Osteoblast (primary cell): ENCODE data around the gene ADGRA3. TPM values are rescaled to one million over a fixed set of nuclear protein-coding genes. Genes with fewer than 3 reads are reported as not detected.

Source experiments
- DNase-seq: peaks from one replicate; pipeline ENCODE4 v3.0.0; 2011; ENCODE audit warnings: low spot score, mixed read lengths; ENCODE audit not compliant: insufficient read length; ENCODE audit errors: missing footprints
- H2AFZ ChIP-seq: 2 replicates; pipeline ENCODE4 v1.6.0; 2011; ENCODE audit warnings: mild to moderate bottlenecking, low read length
- H3K27ac ChIP-seq: 2 replicates; pipeline ENCODE4 v1.5.1; 2011; ENCODE audit warnings: mild to moderate bottlenecking, low read depth, low read length, moderate library complexity
- H3K27me3 ChIP-seq: 2 replicates; pipeline ENCODE4 v1.6.0; 2012; ENCODE audit warnings: mild to moderate bottlenecking, control low read depth, inconsistent platforms, low read length, moderate library complexity; ENCODE audit not compliant: insufficient read depth
- H3K36me3 ChIP-seq: 2 replicates; pipeline ENCODE4 v1.5.1; 2011; ENCODE audit warnings: mild to moderate bottlenecking, low read length, control low read depth, moderate library complexity; ENCODE audit not compliant: insufficient read depth
- H3K4me1 ChIP-seq: 2 replicates; pipeline ENCODE4 v1.5.1; 2011; ENCODE audit warnings: mild to moderate bottlenecking, low read length, control low read depth, moderate library complexity; ENCODE audit not compliant: insufficient read depth
- H3K4me2 ChIP-seq: 2 replicates; pipeline ENCODE4 v1.6.0; 2011; ENCODE audit warnings: mild to moderate bottlenecking, low read length; ENCODE audit not compliant: insufficient read depth
- H3K4me3 ChIP-seq: fragments of 200-600 bp; sonication (generic); 3 replicates; pipeline ENCODE4 v1.5.1; 2012; ENCODE audit warnings: mild to moderate bottlenecking, low read length, inconsistent platforms; ENCODE audit not compliant: insufficient read depth
- H3K79me2 ChIP-seq: 2 replicates; pipeline ENCODE4 v1.6.0; 2012; ENCODE audit warnings: mild to moderate bottlenecking, low read length, control low read depth, inconsistent platforms; ENCODE audit not compliant: insufficient read depth
- H3K9me3 ChIP-seq: 2 replicates; pipeline ENCODE4 v1.5.1; 2011; ENCODE audit warnings: low read depth, low read length, control low read depth
- H4K20me1 ChIP-seq: 2 replicates; pipeline ENCODE4 v1.6.0; 2012; ENCODE audit warnings: mild to moderate bottlenecking, low read length, control low read depth; ENCODE audit not compliant: insufficient read depth
- total RNA-seq: library from RNA; depleted of rRNA; stranded (reverse); fragments of >200 nt; gene quantifications from 2 replicates; pipeline ENCODE4 v1.2.3, GENCODE V29; 2012
- TF ChIP-seq, protein P1 (sequence below): IDR thresholded peaks from 2 replicates; pipeline ENCODE4 v1.5.1; 2011; ENCODE audit warnings: mild to moderate bottlenecking, low read depth, low read length, moderate library complexity; ENCODE audit errors: extremely low read depth

Gene ADGRA3
- total RNA-seq, 1 donor: 25.3 TPM

DNA sequence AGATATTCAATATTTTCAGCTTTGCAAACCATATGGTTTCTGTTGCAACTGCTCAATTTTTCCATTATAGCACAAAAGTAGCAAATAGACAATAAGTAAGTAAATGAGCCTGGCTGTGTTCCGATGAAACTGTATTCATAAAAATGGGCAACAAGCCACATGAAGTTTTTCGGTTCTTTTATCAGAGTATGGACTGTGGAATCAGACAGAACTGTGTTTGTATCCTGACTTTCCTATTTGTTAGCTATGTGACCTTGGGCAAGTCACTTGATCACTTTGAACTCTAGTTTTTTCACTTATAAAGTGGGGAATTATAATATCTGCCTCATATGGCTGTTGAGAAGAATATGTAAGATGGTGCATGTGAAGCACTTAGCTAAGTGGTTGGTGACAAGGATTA, 23.4 kb upstream of the ADGRA3 start:
- Histone ChIP-seq H3K4me3 (no peak overlapping the region), H2AFZ (no peak overlapping the region), H4K20me1 (no peaks in the 10 kb centered on the region), H3K4me2 (no peak overlapping the region), H3K4me1 (no peaks in the 10 kb centered on the region), H3K9me3 (no peaks in the 10 kb centered on the region), H3K27ac (no peak overlapping the region), H3K36me3 (no peaks in the 10 kb centered on the region), H3K79me2 (no peaks in the 10 kb centered on the region), H3K27me3 (no peaks in the 10 kb centered on the region)
- TF ChIP-seq, protein P1, sequence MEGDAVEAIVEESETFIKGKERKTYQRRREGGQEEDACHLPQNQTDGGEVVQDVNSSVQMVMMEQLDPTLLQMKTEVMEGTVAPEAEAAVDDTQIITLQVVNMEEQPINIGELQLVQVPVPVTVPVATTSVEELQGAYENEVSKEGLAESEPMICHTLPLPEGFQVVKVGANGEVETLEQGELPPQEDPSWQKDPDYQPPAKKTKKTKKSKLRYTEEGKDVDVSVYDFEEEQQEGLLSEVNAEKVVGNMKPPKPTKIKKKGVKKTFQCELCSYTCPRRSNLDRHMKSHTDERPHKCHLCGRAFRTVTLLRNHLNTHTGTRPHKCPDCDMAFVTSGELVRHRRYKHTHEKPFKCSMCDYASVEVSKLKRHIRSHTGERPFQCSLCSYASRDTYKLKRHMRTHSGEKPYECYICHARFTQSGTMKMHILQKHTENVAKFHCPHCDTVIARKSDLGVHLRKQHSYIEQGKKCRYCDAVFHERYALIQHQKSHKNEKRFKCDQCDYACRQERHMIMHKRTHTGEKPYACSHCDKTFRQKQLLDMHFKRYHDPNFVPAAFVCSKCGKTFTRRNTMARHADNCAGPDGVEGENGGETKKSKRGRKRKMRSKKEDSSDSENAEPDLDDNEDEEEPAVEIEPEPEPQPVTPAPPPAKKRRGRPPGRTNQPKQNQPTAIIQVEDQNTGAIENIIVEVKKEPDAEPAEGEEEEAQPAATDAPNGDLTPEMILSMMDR: no peak
- DNase-seq: no peak

GRCh38 chr4:22537864-22538263, 22.0 kb upstream of the ADGRA3 start:
- no peaks in the 10 kb centered on the region for H3K36me3 ChIP-seq
- no peaks in the 10 kb centered on the region for H3K27me3 ChIP-seq
- no peaks in the 10 kb centered on the region for H4K20me1 ChIP-seq
- no peaks in the 10 kb centered on the region for H3K9me3 ChIP-seq
- H3K4me1 ChIP-seq: no peaks in the 10 kb centered on the region
- TF ChIP-seq, protein P1: no peak
- H3K4me2 ChIP-seq: no peak overlapping the region
- H3K27ac ChIP-seq: no peak overlapping the region
- H3K4me3 ChIP-seq: no peak overlapping the region
- no peak overlapping the region for H2AFZ ChIP-seq
- no peak for DNase-seq
- H3K79me2 ChIP-seq: no peaks in the 10 kb centered on the region

DNA sequence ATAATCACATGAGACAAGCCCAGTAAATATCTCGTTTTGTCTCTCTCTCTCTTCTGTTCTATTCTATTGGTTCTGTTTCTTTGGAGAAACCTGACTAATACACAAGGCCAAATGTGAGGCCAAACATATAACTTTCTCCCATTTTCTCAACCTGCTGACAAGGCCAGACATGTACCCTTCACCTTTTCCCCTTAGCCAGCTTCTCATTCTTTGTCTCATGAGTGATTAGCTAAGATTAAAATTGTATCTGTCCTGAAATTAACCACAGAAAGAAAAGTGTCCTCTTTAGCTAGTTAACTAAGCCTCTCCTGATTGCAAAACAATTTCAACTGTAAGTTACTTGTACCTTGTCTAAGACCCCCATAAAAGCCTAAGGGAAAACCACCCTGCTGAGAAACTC, 18.5 kb upstream of the ADGRA3 start:
- Histone ChIP-seq H3K4me3 (no peak overlapping the region), H4K20me1 (no peaks in the 10 kb centered on the region), H2AFZ (no peak overlapping the region), H3K36me3 (no peaks in the 10 kb centered on the region), H3K4me1 (no peaks in the 10 kb centered on the region), H3K4me2 (no peak overlapping the region), H3K9me3 (no peaks in the 10 kb centered on the region), H3K79me2 (no peaks in the 10 kb centered on the region), H3K27me3 (no peaks in the 10 kb centered on the region), H3K27ac (no peak overlapping the region)
- TF ChIP-seq, protein P1: no peak
- DNase-seq: no peak

GRCh38 chr4:22532896-22533295, 17.0 kb upstream of the ADGRA3 start:
- Histone ChIP-seq H3K36me3 (no peaks in the 10 kb centered on the region), H4K20me1 (no peaks in the 10 kb centered on the region), H3K4me3 (no peak overlapping the region), H3K79me2 (no peaks in the 10 kb centered on the region), H3K9me3 (no peaks in the 10 kb centered on the region), H3K4me1 (no peaks in the 10 kb centered on the region), H3K4me2 (no peak overlapping the region), H3K27ac (no peak overlapping the region), H3K27me3 (no peaks in the 10 kb centered on the region), H2AFZ (no peak overlapping the region)
- TF ChIP-seq, protein P1: no peak
- DNase-seq: no peak
